HG03103 (cell line): Measurements from ENCODE around the gene DND1.
"Not testable (repeated sequence)": the region's sequence is repeated elsewhere in the genome, so short reads cannot be mapped to it uniquely, and the experiment has no call there.

ENCODE experiments used
- ATAC-seq: cut with Tn5 transposase; IDR thresholded peaks from one replicate; pipeline ENCODE4 v1.9.1; 2021; ENCODE audit warnings: low read depth; ENCODE audit not compliant: unreplicated experiment

DND1 gene

GRCh38 chr5:140674211-140674610 is 835 bp upstream of the DND1 start:
- no peak for ATAC-seq

DNA sequence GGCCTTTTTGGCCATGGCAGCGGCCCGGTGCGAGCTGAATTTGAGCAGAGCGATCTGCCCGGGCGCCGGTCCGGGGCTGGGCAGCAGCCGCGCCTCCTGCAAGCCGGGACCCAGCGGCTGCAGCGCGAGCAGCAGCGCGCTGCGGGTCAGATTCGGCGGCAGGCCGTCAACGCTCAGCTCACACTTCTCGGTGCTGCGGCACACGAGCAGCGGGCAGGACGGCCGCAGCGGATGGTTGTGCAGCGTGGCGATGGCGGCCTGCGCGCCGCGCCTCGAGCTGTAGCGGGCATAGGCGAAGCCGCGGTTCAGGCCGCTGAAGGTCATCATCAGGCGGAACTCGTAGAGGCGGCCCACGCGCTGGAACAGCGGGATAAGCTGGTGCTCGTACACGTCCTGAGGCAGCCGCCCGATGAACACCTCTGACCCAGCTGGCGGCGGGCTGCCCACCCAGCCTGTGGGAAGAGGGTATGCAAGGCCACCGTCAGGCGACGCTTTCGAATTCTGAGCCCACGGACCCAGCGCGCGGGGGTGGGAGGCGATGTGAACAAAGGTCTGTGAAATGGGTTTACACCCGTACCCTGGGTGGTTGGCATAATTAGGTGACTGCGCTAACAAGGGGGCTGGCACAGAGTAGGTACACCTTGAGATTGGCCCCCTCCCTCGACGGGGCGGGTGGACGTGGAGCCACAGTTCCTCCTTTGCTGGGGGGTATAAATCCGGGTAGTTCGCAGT is 755 bp downstream of the DND1 start:
- no peak for ATAC-seq

GRCh38 chr5:140671472-140672125 is 1.8 kb downstream of the DND1 start:
- ATAC-seq, result no peak

DNA sequence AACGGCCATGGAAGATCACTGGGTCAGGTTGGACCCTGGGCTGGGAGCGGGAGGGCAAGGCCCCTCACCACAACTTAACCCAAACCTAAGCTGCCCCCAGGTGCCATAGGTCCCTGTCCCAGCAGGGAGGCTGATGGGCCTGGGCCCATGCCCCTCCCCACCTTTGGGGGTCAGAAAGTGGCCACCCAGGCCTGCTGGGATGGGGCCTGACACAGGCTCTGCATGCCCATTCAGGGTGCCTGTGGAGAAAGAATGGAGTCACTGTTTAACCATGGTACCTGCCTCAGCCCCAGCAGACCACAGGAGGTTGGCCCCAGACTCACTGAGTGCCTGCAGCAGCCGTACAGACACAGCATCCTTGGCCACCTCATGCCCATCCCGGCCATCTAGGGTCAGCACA is 2.3 kb downstream of the DND1 start:
- ATAC-seq, result not testable (repeated sequence)

GRCh38 chr5:140664359-140665119 is 8.8 kb downstream of the DND1 start, which contains the start of gene WDR55:
Gene WDR55 (plus strand): TSS chr5:140664904. CDS start chr5:140664913, 9 bp downstream.
- ATAC-seq, result peak; percentile 98

GRCh38 chr5:140664030-140664358 is 9.4 kb downstream of the DND1 start:
- ATAC-seq, result no peak

GRCh38 chr5:140660371-140660770 is 13.0 kb downstream of the DND1 start:
- ATAC-seq, result not testable (repeated sequence)

GRCh38 chr5:140658870-140659269 is 14.5 kb downstream of the DND1 start:
- no peak for ATAC-seq

DNA sequence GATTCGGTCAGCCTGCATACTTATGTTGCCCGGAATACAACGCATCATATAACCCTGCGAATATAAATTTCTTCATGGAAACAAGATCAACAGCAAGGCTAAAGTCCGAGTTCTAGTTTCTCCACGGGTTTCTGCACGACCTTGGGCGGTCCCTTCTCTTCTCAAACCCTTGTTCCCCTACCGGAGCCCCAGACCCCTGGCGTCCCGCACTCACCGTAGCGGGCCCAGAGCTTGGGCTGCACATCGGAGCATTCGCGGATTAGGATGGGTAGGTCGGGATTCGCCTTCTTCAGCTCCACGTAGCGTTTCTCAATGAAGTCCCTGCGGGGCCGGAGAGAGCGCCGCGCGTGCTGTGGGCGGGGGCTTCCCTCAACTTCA is 26.3 kb downstream of the DND1 start:
- peak; percentile 6 for ATAC-seq

GRCh38 chr5:140642718-140643117 is 30.7 kb downstream of the DND1 start:
- no peak for ATAC-seq

DNA sequence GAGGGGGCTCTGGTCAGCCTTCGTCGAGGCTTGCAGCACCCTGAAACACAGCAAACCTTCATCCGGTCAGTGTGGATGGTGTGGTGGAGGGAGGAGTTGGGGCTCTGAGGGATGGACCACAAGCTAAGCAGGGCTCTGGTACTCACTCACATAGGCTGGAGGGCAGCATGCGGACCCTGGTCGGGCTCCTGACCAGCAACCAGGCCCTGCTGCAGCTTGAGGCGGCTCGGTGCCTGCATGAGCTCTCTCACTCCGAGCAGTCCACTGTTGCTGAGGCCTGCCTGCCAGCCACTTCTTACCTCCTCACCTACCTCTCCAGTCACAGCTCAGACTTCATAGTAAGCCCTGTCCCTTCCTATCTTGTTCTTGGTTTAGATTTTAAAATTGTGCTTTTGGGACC is 31.7 kb downstream of the DND1 start:
- no peak for ATAC-seq

- peak; percentile 95 for ATAC-seq
Observed at GRCh38 chr5:140639148-140639981, 34.0 kb downstream of the DND1 start, which contains the start of gene TMCO6. Gene TMCO6 (plus strand): TSS chr5:140639451. CDS start chr5:140639528, 77 bp downstream.

- ATAC-seq, result not testable (repeated sequence)
Observed at GRCh38 chr5:140638898-140639147, 34.6 kb downstream of the DND1 start.

GRCh38 chr5:140637371-140638100 is 35.8 kb downstream of the DND1 start:
- no peak for ATAC-seq

DNA sequence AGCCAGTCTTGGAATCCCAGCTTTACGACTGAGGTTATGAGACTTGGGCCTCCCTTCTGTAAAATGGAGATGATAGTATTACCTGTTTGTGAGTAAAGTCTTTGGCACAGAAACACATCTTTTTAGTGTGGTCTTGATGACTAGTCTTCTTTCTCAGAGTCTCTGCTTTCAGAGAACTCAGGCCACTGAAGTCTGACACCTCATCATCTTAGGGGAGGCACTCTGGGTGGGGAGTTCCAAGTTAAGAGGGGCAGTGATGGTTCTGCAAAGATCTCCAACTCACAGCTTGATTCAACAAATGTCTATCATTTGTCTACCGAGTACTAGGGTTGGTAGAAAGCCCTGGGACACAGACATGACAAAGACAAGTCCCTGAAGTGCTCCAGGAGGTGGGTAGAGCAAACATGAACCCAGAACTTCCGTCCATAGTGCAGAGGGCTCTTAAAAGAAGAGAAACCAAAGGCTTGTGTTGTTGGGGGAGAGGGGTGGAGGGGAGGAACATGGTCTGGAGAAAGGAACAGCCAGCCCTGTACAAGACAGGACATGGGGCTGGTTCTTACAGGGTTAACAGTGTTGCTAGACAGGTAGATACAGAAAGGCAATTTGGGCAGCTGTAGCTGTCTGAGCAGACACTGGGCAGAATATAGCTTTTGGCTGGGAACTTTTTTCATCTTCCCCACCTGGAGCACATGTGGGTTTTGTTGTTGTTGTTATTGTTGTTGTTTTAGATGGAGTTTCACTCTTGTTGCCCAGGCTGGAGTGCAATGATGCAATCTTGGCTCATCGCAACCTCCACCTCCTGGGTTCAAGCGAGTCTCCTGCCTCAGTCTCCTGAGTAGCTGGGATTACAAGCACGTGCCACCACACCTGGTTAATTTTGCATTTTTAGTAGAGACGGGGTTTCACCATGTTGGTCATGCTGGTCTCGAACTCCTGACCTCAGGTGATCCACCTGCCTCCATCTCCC is 37.8 kb downstream of the DND1 start:
- no peak for ATAC-seq

GRCh38 chr5:140634103-140634502 is 39.3 kb downstream of the DND1 start:
- no peak for ATAC-seq

GRCh38 chr5:140633501-140633900 is 39.9 kb downstream of the DND1 start:
- no peak for ATAC-seq

DNA sequence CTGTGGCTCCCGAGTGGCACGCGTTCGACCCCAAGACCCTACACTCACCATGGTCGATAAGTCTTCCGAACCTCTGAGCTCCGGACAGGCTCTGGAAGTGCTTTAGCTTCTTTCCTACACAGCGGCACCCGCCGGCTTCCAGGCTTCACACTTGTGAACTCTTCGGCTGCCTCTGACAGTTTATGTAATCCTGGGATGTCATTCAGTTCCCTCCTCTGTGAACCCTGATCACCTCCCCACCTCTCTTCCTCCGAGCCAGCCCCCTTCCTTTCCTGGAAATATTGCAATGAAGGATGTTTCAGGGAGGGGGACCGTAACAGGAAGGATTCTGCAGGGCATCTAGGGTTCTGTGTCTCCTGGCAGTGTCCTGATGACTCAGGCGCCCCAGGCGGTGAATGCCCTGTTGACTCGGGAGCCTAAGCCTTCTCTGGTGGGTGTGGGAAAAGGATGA is 40.3 kb downstream of the DND1 start, which contains the start of gene CD14:
Gene CD14, minus strand, starts transcription at position 155 of the 451 bp plus-strand sequence. Its CDS starts 104 bp downstream, at position 51.
- no peak for ATAC-seq
